NCI-H1048 (cell line): ENCODE data around the gene DYNC2H1.
"Not testable (repeated sequence)": the region's sequence is repeated elsewhere in the genome, so short reads cannot be mapped to it uniquely, and the experiment has no call there.

ENCODE experiments used
- DNase-seq: peaks from one replicate; lab custom pipeline; 2025; lab: John Stamatoyannopoulos, UW

DYNC2H1 gene

DNA sequence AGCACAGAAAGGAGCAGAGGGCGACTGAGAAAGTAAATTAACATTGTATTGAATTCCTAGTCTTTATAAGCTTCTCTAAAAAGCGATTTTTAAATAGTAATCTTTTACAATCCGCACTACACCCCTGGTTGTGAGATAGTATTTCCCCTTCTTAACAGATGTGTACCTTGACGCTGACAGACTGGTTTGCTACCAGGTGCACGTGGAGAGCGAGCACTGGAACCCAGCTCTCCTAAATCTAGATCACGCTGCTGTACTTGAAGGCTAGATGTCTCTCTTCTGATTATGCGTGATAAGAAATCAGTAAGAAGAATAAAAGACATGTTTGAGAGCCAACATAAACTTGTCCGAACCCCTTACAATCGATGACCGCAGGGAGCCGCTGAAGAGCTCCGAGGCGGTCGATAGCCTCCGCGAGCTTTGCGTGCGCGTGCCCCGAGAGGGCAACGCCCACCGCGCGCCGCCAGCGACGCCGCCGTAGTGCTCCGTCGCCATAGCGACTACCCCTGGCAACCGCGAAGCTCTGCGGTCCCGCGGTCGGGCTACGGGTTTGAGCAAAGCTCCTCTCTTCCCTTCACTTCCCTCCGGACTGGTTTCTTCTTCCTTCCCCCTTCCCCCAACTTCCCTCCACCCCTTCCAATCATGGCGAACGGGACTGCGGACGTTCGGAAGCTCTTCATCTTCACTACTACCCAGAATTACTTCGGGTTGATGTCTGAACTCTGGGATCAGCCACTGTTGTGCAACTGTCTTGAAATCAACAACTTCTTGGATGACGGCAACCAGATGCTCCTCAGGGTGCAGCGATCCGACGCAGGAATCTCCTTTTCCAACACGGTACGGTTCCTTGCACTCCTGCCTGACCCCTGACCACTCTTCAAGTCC lies at the start of gene DYNC2H1:
Gene DYNC2H1, plus strand, starts transcription at position 494 of the 885 bp plus-strand sequence. Its CDS starts 149 bp downstream, at position 643.
- peak; percentile 77 for DNase-seq

DNA sequence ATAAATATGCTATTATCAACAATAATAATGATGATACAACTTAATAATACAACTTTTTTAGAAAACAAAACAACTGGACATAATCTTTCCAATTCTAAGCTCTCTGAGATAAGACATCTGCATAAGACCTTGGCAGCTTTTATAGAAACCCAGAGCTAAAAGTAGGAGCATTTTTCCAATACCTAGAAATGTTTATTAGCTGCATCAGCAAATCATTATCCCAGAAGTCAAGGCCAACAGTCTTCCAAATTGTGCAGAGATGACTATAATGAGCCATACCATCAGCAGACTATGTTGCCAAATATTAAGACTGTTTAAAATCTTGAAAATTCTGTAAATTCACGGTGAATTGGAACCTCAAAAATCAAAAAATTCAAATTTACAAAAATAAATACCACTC lies 47.6 kb upstream of the DYNC2H1 start:
- DNase-seq: no peak

- DNase-seq: no peak
Measured at GRCh38 chr11:103067118-103067517, 42.1 kb upstream of the DYNC2H1 start.

DNA sequence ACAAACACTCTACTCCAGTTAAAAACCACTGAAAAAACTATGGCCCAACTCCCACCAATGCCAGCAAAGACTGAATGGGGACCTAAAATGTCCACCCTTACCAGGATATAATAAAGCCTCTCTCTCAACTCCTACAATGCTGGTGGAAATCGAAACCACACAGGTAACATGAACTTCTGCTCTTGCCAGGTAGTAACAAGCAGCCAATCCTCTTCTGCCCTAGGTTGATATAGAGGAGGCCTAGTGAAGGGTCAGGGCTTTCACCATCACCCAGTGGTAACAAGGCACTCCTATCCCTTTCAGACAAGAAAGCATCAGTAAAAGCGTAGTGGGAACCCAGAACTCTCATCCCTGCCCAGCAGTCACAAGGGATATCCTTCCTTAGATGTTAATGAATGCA lies 39.9 kb upstream of the DYNC2H1 start:
- DNase-seq: no peak

DNA sequence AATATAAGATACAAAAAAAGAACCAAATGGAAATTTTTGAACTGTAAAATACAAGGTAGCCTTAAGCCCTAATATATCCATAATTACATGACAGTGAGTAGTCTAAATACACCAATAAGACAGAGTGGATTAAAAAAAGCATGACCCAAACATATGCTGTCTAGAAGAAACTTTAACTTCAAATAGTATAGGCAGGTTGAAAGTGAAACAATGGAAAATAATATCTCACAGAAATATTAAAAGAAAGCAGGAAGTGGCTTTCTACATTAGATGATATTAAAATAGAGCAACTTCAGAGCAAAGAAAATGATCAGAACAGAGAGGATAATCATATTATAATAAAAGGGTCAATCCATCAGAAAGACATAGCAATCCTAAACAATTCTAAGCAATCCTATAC lies 39.1 kb upstream of the DYNC2H1 start:
- DNase-seq: no peak

GRCh38 chr11:103071008-103071407 lies 38.2 kb upstream of the DYNC2H1 start:
- no peak for DNase-seq

- DNase-seq: no peak
Measured at GRCh38 chr11:103076361-103076760, 32.9 kb upstream of the DYNC2H1 start.

DNA sequence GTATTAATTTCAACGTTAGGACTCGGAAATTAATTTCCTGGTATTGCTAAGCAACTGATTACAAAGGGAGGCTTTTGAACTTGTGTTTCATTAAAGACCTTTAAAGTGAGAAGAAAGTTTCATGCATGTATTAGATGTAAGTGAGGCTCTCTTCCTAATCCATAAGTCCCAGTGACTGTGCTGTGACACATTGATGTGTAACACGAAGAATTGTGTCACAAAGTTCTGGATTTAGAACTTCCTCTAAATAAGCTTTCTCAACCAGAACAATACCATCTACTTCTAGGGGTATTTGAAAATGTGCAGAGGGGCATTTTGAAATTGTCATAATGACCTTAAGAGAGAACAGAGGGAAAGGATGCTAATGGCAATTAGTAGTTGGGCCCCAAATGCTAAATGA lies 31.7 kb upstream of the DYNC2H1 start:
- no peak for DNase-seq

DNA sequence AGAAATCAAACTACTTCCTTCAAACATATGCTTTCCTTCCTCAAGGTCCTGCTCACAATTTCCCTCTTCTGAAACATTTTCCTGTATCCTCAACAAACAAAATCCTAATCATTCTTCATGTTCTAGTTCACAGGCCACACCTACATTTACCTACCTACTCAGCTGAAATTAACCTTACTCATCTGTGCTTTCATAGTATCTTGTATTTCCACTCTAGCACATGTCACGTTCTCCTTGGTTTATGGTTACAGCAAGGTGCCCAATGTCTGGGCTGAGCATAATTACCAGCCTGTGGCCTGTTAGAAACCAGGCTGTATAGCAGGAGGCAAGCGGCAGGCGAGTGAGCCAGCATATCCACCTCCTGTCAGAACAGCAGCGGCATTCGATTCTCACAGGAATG lies 30.5 kb upstream of the DYNC2H1 start:
- DNase-seq: no peak

GRCh38 chr11:103079833-103080232 lies 29.4 kb upstream of the DYNC2H1 start:
- no peak for DNase-seq

- no peak for DNase-seq
Measured at GRCh38 chr11:103085758-103086365, 23.4 kb upstream of the DYNC2H1 start.

- no peak for DNase-seq
Measured at GRCh38 chr11:103086461-103086860, 22.8 kb upstream of the DYNC2H1 start.

GRCh38 chr11:103091064-103091800 lies 18.0 kb upstream of the DYNC2H1 start:
- no peak for DNase-seq

DNA sequence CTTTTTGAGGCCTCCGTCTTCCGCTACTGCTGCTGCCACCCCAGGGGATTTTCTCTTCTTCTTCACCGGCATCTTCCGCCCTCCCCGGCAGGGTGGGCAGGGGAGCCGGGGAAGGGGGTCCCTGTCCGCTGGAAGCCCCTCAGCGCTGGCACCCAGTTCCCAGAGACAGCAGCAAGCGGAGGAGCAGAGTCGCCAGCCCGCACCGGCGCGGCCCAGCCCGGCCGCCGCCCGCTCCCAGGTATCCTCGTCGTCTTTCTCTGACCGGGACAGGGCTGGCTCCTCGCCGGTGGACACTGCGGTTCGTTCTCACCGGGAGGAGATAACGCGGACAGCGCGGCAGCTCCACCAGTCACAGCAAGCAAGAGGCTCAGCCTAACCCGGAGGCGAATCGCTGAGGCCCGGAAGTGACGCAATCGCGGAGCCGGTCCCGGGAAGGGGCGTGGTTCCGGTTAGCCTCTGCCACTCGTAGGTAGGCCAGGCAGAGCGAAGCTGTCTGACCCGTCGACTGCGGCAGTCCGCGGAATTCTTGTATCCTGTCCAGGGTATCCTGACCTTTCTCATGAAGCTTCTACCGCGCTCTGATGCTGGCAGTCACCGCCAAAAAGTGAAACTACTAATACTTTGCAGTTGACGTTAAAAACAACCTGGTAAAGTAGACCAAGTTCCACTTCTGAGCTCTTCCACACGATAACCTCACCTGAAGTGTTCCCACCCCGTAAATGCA lies 17.3 kb upstream of the DYNC2H1 start, which contains the start of gene DCUN1D5:
Gene DCUN1D5, minus strand, starts transcription at position 360 of the 724 bp plus-strand sequence. Its CDS starts 288 bp downstream, at position 72.
- DNase-seq: peak; percentile 80

DNA sequence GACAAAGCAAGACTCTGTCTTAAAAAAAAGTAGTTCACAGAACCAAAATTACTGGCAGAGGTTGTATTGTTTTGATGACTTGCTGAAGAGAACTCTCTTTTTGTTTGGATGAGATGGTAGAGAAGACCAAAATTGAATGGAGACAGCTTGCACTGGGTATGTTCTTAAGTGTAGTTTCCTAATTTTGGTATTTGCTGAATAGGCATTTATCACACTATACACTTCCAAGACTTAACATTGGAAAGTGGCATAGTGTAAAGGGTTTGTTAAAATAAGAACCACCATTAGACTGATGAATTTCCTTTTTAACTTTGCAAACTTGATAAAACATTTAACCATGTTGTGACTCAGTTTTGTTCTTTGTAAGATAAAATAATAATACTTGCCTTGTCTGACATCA lies 11.9 kb upstream of the DYNC2H1 start:
- no peak for DNase-seq

DNA sequence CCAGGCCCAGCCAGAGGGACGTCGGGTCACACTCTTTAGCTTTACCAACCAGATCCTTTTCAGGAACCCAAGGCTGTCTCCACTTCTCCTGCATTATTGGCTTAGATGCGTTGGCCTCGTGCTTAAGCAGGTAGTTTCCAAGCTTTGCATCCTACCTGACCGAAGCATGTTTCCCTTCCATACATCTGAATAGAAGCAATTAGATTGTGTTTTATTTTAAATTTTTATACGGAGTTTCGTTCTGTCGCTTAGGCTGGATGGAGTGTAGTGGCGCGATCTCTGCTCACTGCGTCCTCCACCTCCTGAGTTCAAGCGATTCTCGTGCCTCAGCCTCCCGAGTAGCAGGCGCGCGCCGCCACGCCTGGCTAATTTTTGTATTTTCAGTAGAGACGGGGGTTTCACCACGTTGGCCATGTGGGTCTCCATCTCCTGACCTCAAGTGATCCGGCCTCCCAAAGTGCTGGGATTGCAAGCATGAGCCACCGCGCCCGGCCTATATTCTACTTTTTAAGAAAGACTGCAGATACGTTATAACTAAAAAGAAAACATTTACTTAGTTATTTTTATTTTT lies 677 bp downstream of the DYNC2H1 start:
- no peak for DNase-seq

GRCh38 chr11:103110391-103110790 lies 1.2 kb downstream of the DYNC2H1 start:
- no peak for DNase-seq

DNA sequence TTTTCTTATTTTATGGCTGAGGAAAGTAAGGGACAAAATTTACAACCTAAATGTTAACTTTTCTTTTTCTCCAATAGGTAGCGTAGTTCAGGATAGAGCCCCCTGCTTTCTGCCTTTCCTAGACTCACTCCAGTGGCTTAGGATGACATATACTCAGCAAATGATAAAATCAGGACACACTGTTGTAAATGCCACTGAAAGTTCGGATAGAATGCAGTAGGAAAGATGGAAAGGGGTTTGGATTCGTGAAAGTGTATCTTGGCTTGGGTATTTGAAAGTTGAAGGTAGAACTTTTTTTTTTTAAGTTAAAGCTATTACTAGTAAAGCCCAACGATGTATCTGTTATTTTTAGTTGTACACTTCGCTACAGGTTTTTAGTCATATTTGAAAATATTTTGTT lies 2.2 kb downstream of the DYNC2H1 start:
- no peak for DNase-seq

DNA sequence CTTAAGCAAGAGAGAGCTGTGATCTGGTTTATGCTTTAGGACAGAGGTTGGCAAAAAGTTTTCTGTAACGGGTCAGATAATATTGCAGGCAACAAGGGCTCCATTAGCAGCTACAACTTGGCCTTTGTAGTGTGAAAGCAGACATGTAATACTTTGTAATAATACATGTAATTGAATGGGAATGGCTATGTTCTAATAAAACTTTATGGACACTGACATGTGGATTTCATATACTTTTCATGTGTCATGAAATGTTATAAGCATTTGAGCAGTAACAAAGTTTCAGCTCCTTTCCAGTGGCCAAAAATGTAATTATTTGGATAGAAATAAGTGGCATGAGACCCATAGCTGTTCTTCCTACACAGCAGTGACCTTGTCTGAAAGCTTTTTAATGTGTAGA lies 3.1 kb downstream of the DYNC2H1 start:
- no peak for DNase-seq

GRCh38 chr11:103114836-103115235 lies 5.6 kb downstream of the DYNC2H1 start:
- no peak for DNase-seq

GRCh38 chr11:103125462-103125861 lies 16.2 kb downstream of the DYNC2H1 start:
- no peak for DNase-seq

DNA sequence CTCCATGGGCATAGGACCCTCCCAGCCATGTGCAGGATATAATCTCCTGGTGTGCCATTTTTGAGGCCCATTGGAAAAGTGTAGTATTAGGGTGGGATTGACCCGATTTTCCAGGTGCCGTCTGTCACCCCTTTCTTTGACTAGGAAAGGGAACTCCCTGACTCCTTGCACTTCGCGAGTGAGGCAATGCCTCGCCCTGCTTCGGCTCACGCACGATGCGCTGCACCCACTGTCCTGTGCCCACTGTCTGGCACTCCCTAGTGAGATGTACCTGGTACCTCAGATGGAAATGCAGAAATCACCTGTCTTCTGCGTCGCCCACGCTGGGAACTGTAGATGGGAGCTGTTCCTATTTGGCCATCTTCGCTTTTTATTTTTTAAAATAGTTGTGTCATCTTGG lies 32.8 kb downstream of the DYNC2H1 start:
- DNase-seq: not testable (repeated sequence)
